GM18517 (cell line): Measurements from ENCODE around the gene RHPN2.
"Not testable (repeated sequence)": the region's sequence is repeated elsewhere in the genome, so short reads cannot be mapped to it uniquely, and the experiment has no call there.

Source experiments
- ATAC-seq: cut with Tn5 transposase; IDR thresholded peaks from one replicate; pipeline ENCODE4 v1.9.1; 2021; ENCODE audit warnings: mild to moderate bottlenecking, moderate library complexity; ENCODE audit not compliant: unreplicated experiment

The RHPN2 gene

GRCh38 chr19:33032218-33032781, 32.4 kb downstream of the RHPN2 start:
- no peak for ATAC-seq

DNA sequence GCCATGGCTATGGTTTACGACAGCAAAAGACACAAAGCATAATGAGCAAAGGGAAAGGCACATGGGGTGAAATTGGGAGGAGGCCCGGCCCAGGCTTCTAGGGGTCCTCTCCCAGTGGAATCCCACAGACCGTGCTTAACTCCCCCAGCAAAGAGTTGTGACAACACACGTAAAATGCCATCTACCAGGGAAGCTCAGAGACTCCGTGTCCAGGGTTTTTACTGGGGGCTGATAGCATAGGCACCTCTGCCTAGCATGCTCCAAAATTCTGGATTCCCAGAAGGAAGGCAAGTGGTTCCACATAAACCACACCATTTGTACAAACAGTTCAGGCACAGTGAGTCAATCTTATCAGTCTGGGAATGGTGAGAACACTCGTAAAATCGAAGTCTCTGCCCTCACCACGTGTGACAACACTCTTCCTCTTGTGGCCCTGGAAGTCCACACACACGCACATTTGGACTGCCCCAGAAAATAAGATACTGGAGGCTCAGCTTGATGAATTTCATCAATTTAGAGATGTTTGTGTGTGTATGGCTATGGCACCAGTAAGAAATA, 34.9 kb downstream of the RHPN2 start:
- ATAC-seq: no peak

DNA sequence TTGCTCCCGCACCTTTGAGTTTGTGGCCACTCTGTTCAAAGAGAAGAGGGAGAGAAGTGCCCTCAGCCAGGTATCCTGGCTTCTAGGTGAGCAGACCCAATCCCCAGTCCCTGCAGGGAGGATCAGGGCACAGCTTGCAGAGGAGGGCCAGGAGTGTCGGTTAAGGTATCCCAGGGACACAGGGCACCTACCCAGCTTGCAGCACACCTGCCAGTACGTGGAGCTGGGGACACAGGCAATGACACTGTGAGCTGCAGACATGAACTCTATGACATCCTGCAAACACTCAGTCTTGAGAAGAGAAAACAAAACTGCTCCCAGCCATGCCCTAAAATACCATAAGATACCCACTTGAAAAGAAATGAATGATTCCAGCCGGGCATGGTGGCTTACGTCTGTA, 38.1 kb downstream of the RHPN2 start:
- ATAC-seq: not testable (repeated sequence)

DNA sequence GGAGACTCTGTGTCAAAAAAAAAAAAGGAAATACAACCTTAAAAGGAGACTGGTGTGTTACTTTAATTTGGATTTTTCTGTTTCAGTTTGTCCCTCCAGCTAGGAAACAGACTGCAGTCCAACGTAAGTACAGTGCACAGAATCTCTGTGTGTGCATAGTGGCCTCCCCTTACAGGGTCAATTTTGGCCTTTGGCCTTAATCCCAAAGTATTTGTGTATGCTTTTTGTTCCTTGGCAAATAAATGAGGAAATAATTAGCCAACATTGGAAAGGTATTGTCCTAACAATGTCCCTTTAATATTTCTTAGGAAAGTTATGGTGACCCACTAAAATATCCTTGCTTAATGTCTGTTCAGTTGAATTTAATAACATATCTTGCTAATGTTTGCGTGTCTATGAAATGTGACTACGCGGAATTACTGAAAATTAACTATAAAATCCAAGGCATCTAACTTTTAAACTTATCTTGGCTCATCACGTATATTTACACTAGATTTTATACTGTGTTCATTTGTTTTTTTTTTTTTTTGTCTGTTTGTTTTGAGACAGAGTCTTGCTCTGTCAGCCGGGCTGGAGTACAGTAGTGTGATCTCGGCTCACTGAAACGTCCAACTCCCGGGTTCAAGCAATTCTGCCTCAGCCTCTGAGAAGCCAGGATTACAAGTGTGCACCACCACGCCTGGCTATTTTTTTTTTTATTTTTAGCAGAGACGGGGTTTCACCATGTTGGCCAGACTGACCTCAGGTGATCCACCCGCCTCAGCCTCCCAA, 39.0 kb downstream of the RHPN2 start:
- not testable (repeated sequence) for ATAC-seq

DNA sequence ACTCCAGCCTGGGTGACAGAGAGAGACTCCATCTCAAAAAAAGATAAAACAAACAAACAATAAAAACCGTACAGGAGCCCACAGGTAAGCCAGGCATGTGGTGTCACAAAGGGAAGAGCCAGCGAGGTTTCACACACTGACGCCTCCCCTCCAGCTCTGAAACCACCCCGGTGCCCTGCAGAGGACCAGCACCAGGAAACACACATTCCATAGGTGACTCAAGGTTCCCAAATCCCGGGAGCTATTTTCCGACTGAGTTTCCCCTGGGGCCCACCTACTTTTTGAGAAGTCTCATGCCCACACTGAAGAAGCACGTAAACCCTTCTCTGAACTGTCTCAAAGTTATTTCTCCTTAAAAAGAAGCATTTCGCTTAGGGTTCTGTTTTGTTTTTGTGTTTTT, 40.3 kb downstream of the RHPN2 start:
- ATAC-seq: no peak

GRCh38 chr19:33022472-33023116, 42.1 kb downstream of the RHPN2 start:
- ATAC-seq: no peak

DNA sequence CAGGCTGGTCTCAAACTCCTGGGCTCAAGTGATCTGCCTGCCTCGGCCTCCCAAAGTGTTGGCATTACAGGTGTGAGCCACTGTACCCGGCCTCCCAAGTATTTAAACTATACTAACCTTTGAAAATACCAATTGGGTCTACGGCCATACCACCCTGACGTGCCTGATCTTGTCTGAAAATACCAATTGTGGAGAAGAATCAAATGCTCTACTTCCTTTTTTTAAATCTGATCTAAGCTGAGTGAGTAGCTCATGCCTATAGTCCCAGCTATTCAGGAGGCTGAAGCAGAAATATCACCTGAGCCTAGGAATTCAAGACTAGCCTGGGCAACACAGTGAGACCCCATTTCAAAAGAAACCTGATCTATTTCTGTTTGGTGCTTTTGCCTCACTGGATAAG, 53.8 kb downstream of the RHPN2 start:
- not testable (repeated sequence) for ATAC-seq

DNA sequence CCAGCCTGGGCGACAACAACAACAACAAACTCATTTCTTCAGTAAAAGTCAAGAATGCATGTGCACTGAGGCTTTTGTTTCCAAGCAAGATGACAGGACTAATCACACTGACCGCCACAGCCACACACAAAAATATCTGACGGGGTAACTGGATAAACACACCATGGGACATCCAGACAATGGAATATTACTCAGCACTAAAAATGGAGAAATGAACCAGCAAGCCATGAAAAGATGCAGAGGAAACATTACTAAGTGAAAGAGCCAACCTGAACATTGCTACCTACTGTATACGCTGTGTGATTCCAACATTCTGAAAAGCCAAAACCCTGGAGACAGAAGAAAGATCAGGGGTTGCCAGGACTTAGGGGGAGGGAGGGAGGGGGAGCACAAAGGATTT, 56.0 kb downstream of the RHPN2 start:
- no peak for ATAC-seq

DNA sequence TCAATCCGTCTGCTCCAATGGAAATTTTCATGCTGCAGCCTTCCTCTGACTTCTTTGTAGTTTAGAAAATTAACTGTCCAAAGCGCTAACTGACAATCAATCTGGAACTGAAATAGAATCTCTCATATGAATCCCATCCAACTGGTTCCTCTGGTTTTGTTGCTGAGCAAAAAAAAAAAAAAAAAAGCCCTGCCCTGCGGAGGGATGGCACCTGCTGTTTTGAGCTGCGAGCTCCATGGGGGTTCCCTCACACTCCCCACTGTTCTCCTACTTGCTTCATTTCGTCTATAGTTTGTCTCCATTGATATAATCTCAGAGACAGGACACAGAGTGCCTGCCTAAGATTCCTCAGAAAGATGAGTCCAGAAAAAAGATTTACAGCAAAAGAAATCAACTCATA, 59.2 kb downstream of the RHPN2 start:
- no peak for ATAC-seq

GRCh38 chr19:33003424-33004024, 61.2 kb downstream of the RHPN2 start:
- not testable (repeated sequence) for ATAC-seq

GRCh38 chr19:33002126-33002865, 62.4 kb downstream of the RHPN2 start:
- not testable (repeated sequence) for ATAC-seq

DNA sequence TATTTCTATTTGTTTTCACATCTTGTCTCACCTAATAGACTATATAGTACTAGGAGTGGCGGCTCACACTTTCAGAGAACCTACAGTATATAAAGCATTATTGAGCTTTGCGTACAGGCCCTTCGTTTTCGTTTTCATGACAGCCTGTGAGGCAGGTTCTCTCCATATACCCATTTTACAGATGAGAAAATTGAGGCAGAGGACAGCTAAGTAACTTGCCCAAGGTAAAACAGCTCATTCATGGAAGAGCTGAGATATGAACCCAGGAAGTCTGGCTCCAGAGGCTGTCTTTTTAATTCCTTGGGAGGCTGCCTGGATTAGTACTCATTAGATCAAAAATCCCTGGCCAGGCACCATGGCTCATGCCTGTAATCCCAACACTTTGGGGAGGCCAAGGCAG, 63.8 kb downstream of the RHPN2 start:
- no peak for ATAC-seq

GRCh38 chr19:33000510-33000909, 64.2 kb downstream of the RHPN2 start:
- ATAC-seq: no peak

DNA sequence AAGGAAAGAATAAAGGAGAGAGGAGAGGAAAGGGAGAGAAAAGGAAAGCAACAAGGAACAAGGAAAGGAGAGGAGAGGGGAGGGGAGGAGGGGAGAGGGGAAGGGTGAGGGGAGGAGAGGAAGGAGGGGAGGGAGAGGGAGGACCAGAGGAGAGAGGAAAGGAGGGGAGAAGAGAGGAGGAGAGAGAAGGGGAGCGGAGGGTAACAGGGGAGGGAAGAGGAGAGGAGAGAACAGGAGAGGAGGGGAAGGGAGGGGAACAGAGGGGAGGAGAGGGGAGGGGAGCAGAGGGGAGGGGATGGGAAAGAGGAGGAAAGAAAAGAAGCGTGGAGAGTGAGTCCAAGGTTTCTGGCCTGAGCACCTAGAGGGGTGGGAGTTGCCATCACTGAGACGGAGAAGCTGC, 66.0 kb downstream of the RHPN2 start:
- ATAC-seq: no peak

DNA sequence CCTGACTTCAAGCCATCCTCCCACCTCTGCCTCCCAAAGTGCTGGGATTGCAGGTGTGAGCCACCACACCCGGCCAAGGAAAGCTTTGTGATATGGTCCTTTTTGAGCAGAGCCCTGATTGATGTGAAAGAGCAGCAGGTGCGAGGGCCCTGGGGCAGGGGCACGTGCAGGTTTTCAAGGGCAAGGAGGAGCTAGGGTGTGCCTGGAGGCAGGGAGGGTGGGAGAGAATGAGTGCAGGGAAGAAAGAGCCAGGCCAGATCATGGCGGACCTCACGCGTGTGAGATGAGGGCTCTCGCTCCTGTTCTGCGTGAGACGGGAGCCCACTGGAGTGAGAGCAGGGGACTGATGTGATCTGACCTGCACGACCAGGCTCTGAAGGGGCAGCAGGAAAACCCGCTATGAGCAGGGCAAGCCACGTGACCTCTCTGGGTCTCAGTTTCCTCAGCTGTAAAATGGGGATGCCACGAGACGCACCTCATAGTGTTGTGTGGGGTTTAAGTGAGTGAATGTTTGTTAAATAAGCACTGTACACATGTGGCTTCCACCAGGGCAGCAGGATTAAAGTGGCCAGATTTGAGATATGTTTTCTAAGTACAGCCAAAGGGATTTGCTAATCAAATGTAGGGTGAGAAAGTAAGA, 66.9 kb downstream of the RHPN2 start:
- no peak for ATAC-seq

- not testable (repeated sequence) for ATAC-seq
Measured at GRCh38 chr19:32997061-32997464, 67.6 kb downstream of the RHPN2 start.

DNA sequence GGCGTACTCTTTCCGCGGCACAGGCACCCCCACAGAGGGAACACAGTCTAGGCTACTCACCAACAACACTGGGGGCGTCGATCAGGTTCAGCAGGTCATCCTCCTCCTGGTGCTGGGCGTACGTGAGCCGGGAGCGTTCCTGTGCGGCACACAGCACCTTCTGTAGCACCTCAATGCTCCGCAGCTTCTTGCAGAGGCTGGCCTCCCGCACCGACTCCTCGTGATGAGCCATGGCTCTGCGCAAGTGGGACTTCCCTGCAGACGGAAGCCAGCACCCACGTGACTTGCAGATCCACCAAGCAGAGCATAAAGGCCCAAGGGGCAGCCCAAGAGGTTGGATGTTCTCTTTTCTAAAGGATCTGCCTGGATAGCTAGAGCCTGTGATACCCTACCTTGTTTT, 68.7 kb downstream of the RHPN2 start:
- not testable (repeated sequence) for ATAC-seq

DNA sequence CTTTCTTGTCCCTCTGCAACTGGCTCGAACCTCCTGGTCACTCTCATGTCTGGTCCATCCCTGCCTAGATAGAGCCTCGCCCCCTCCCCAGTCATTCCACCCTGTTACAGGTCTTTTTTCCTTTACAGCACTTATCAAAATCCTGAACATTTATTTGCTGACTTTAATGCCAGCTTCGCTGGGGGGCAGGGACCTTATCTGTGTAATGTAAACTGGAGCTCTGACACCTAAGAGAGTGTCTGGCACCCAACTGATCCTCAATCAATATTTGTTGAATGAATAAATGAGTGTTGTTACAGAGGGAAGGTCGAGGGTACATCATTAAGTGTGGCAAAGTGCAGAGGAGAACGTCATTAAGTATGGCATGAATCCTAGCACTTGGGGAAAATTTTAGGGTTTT, 76.0 kb downstream of the RHPN2 start:
- no peak for ATAC-seq

- ATAC-seq: not testable (repeated sequence)
Measured at GRCh38 chr19:32988254-32988653, 76.4 kb downstream of the RHPN2 start.

DNA sequence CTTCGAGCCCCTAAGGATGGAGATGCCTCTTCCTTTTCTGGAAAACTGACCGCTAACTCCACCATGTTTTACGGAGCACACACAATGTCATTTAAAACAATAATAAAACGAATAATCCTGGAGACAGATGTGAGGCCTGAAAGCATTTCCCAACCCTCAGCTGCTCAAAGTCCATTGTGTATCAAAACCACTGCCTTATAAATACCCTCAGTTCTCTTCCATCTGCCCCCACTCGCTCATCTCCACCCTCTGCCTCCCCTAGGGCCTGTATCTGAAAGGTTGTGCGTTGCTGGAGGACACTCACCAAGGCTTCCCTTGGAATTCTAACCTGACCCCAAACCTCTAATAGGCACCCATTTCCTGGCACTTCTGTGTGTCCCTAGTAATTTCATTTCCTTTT, 82.2 kb downstream of the RHPN2 start:
- not testable (repeated sequence) for ATAC-seq
